ENCODE results near the gene ACO2. TPM values are rescaled to one million over a fixed set of nuclear protein-coding genes. Genes with fewer than 3 reads are reported as not detected.

The ACO2 gene
- total and polyA plus RNA-seq, 10 of the 15 experiments (the other 5 are each of a cell fraction or from before 2014, with no cell fraction given) = 21.4 to 214 (median 88.5) TPM

DNA sequence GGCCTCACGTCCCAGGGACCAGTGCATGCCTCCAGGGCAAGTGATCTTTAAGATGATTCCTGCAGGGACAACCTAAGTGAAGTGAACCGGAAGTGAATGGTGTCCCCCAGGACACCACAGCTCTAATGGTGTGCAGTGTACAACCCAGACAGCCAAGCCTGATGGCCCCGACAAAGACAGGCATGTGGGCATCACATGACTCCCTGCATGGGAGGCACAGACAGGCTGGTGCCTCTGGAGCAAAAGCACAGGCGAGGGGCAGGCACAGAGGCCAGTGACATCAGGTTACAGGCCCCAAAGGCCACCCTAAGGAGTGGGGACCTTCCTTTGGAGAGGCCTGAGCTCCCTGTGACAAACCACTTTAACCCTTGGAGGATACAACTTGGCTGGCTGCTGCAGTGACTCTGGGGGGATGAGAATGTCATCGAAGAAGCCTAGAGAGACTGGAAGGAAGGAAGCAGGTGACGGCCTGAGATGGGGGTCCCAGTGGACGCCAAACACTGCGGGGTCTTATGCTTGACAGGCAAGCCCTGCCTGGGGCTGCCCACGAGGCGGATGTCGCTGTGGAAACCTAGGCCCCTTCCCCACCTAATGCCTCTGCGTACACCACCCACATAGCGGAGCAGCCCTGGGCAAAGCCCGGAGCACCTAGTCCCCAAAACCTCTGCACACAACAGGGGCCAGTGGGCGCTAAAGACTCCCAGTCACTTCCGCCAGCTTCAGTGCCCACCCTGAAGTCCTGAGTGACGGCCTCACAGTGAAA is 63.0 kb downstream of the ACO2 start:
- no peak overlapping the region for H3K4me3 ChIP-seq
- ATAC-seq = no peak
- DNase-seq (ENCODE audit: low read depth, low spot score) = no peak
- no peaks in the 10 kb centered on the region for H3K27me3 ChIP-seq (replicated peaks in 1 of 2; ENCODE audit: control insufficient read depth in 2 of 2, insufficient read depth in 2 of 2, low read length in 1 of 2)
- ChIA-PET POLR2A (no interaction called here), SMC1A (ENCODE audit: uncharacterized antibody, unreplicated experiment) (interaction anchor here (0.7 kb wide), 1 partner anchor 130 kb away, joined by 3 read pairs; no protein-coding TSS in a partner anchor), RAD21 (ENCODE audit: unreplicated experiment) (interaction anchor here (0.9 kb wide), 1 partner anchor 128 kb away, joined by 4 read pairs; no protein-coding TSS in a partner anchor), CTCF (interaction anchor here (0.6 to 2.3 kb wide), 4 partner anchors 10 to 298 kb away, joined by 3 to 27 read pairs (median 4); no protein-coding TSS in a partner anchor)
- H3K27ac ChIP-seq (ENCODE audit: control insufficient read depth, insufficient read depth) = no peak overlapping the region
- H3K36me3 ChIP-seq (ENCODE audit: control insufficient read depth in 2 of 2, insufficient read depth in 2 of 2, low read length in 1 of 2) = peaks cover 36 to 42% of the 10 kb centered on the region in 2 experiments
- H2AFZ ChIP-seq (ENCODE audit: control insufficient read depth, low read depth, low read length) = no peak overlapping the region
- H3K9me3 ChIP-seq (replicated peaks; ENCODE audit: control insufficient read depth, insufficient read depth, low read length) = no peaks in the 10 kb centered on the region
- BruUV-seq (replicated peaks) = no TSS peak
- no peaks in the 10 kb centered on the region for H3K4me1 ChIP-seq (ENCODE audit: control insufficient read depth, insufficient read depth, low read length)
- TF ChIP-seq BRCA1 (IDR thresholded peaks at IDR 0.05; ENCODE audit: low read depth, low read length) (no peak), POLR2AphosphoS5 (IDR thresholded peaks at IDR 0.05; ENCODE audit: low read length) (peak; percentile 35; the same call in 1 of the 2 replicates)
- 92% methylated on average over 17 of the region's 17 CpGs for WGBS (ENCODE audit: insufficient coverage, insufficient replicate concordance, low lambda C conversion rate, missing lambda C conversion rate)
- H3K79me2 ChIP-seq (ENCODE audit: control insufficient read depth, insufficient read depth, low read length) = no peaks in the 10 kb centered on the region
- no peak overlapping the region for H3K4me2 ChIP-seq (ENCODE audit: control insufficient read depth, insufficient read depth)
- in situ Hi-C loops (cut with MboI) (no loop called here), intact Hi-C loops (cut with micrococcal nuclease; ENCODE audit: unreplicated experiment) (no loop called here)
- H4K20me1 ChIP-seq (ENCODE audit: control insufficient read depth, insufficient read depth) = no peaks in the 10 kb centered on the region; the same call in 1 of the 2 replicates
- no peak for FAIRE-seq
- H3K9ac ChIP-seq (ENCODE audit: control insufficient read depth, insufficient read depth, low read length) = no peak overlapping the region

DNA sequence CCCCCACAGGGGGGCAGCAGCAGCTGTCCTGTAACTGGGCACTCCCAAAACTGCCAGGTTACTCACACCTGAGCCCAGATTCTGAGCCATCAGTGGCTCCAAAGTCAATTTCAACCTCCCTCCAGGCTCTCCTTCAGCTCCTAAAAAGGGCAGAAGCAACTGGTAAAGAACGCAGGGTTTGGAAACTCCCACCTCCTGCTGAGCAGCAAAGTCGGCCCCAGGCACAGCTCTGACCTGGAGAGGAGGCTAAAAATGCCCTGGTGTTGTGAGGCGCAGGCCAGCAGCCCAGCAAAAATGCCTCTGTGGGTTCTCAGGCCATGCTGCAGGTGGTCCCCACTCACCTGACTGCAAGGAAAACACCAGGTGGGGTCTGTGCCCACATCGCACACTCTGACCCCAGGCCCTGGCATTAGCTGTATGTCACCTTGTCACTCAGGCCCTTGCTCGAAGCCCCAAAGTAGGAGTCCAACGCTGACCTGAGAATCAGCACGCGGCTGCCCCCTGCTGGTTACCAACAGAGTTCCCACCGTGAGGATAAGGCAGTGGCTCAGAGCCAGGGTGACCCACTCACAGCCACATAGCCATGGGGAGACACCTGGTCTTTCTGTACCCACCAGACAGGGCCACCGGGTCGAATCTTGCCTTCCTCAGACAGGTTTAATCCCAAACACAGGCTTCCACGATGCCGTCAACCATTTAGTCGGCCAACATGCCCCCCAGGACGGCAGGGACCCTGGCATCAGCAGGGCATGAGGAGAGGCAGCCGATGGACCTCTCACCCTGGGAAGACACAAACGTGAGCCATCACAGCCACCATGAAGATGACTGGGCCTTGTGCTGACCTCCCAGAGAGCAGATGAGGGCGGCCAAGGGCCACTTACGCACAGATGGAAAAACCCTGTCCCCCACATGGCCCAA is 64.2 kb downstream of the ACO2 start:
- CTCF ChIA-PET = interaction anchor here (0.6 to 2.3 kb wide), 16 partner anchors 8 to 145 kb away, joined by 3 to 27 read pairs (median 3); partner anchors contain the start of gene POLR3H
- 44% methylated on average over 19 of the region's 19 CpGs for WGBS (ENCODE audit: insufficient coverage, insufficient replicate concordance, low lambda C conversion rate, missing lambda C conversion rate)
- TF ChIP-seq NFYB (IDR thresholded peaks at IDR 0.05; ENCODE audit: insufficient read depth, low read depth, low read length) = no peak
- peak; percentile 36 for TF ChIP-seq POLR2A (IDR thresholded peaks at IDR 0.05; ENCODE audit: low read depth, low read length)
- 0 out of 2 replicates have a peak, but pooled peaks have one; percentile 59 for TF ChIP-seq RB1 (IDR thresholded peaks at IDR 0.05; ENCODE audit: borderline replicate concordance)
- TF ChIP-seq BACH1 (IDR thresholded peaks at IDR 0.05; ENCODE audit: borderline replicate concordance) = no peak
- TF ChIP-seq, protein P1, sequence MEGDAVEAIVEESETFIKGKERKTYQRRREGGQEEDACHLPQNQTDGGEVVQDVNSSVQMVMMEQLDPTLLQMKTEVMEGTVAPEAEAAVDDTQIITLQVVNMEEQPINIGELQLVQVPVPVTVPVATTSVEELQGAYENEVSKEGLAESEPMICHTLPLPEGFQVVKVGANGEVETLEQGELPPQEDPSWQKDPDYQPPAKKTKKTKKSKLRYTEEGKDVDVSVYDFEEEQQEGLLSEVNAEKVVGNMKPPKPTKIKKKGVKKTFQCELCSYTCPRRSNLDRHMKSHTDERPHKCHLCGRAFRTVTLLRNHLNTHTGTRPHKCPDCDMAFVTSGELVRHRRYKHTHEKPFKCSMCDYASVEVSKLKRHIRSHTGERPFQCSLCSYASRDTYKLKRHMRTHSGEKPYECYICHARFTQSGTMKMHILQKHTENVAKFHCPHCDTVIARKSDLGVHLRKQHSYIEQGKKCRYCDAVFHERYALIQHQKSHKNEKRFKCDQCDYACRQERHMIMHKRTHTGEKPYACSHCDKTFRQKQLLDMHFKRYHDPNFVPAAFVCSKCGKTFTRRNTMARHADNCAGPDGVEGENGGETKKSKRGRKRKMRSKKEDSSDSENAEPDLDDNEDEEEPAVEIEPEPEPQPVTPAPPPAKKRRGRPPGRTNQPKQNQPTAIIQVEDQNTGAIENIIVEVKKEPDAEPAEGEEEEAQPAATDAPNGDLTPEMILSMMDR (IDR thresholded peaks at IDR 0.05 in 2 of 3, conservative IDR thresholded peaks at IDR 0.05 in 1 of 3; ENCODE audit: control insufficient read depth in 2 of 3, extremely low read depth in 1 of 3, insufficient read depth in 1 of 3, low read depth in 3 of 3, low read length in 3 of 3) = peak; percentile 82 to 84 (median 82)
- TF ChIP-seq BHLHE40 (IDR thresholded peaks at IDR 0.05; ENCODE audit: borderline replicate concordance in 1 of 2, low read depth in 2 of 2, low read length in 1 of 2) = no peak
- no peak for TF ChIP-seq CHD1 (IDR thresholded peaks at IDR 0.05; ENCODE audit: low read depth, low read length)
- TF ChIP-seq HDAC2 (IDR thresholded peaks at IDR 0.05) = no peak
- no peak for TF ChIP-seq ZBED1 (IDR thresholded peaks at IDR 0.05; ENCODE audit: borderline replicate concordance)

More for the DNA sequence above, 64.2 kb downstream of the ACO2 start:
- no peak for DNase-seq (ENCODE audit: low read depth, low spot score)
- peak; percentile 94 for ATAC-seq
- ChIA-PET RAD21 (ENCODE audit: unreplicated experiment) (interaction anchor here (1.0 to 1.2 kb wide), 2 partner anchors 129 to 131 kb away, joined by 6 to 9 read pairs; no protein-coding TSS in a partner anchor), SMC1A (ENCODE audit: uncharacterized antibody, unreplicated experiment) (interaction anchor here (0.8 to 1.1 kb wide), 2 partner anchors 129 to 131 kb away, joined by 3 to 6 read pairs; no protein-coding TSS in a partner anchor), POLR2A (no interaction called here)
- Histone ChIP-seq H2AFZ (ENCODE audit: control insufficient read depth, low read depth, low read length) (no peak overlapping the region), H3K36me3 (ENCODE audit: control insufficient read depth in 2 of 2, insufficient read depth in 2 of 2, low read length in 1 of 2) (peaks cover 28 to 30% of the 10 kb centered on the region in 2 experiments), H3K27me3 (replicated peaks in 1 of 2; ENCODE audit: control insufficient read depth in 2 of 2, insufficient read depth in 2 of 2, low read length in 1 of 2) (no peaks in the 10 kb centered on the region), H3K27ac (ENCODE audit: control insufficient read depth, insufficient read depth) (no peak overlapping the region), H3K4me1 (ENCODE audit: control insufficient read depth, insufficient read depth, low read length) (no peaks in the 10 kb centered on the region), H3K9ac (ENCODE audit: control insufficient read depth, insufficient read depth, low read length) (no peak overlapping the region), H3K79me2 (ENCODE audit: control insufficient read depth, insufficient read depth, low read length) (no peaks in the 10 kb centered on the region), H3K4me3 (no peak overlapping the region), H4K20me1 (ENCODE audit: control insufficient read depth, insufficient read depth) (no peaks in the 10 kb centered on the region; the same call in 1 of the 2 replicates), H3K9me3 (replicated peaks; ENCODE audit: control insufficient read depth, insufficient read depth, low read length) (no peaks in the 10 kb centered on the region), H3K4me2 (ENCODE audit: control insufficient read depth, insufficient read depth) (no peak overlapping the region)
- FAIRE-seq = peak; percentile 78
- BruUV-seq (replicated peaks) = no TSS peak
- in situ Hi-C loops (cut with MboI) = no loop called here
- intact Hi-C loops (cut with micrococcal nuclease; ENCODE audit: unreplicated experiment) = loop anchor here (1.0 kb wide), 1 partner anchor 130 kb away; no protein-coding TSS in a partner anchor

All from GM12878 (cell line).